GM11168 (cell line): Measurements from ENCODE around the gene ELAC2.

Experiments used
- in situ Hi-C: fragments of 300-500 bp; cut with MboI; formaldehyde crosslinking; loops from one replicate; pipeline ENCODE4 v1.12.0; 2022; ENCODE audit warnings: low sequenced_read_pairs; ENCODE audit not compliant: unreplicated experiment

ELAC2 gene

GRCh38 chr17:12964840-12965239 is 53.0 kb downstream of the ELAC2 start:
- in situ Hi-C loops = no loop called here

- in situ Hi-C loops = no loop called here
Observed at GRCh38 chr17:12964162-12964561, 53.7 kb downstream of the ELAC2 start.

- in situ Hi-C loops = no loop called here
Observed at GRCh38 chr17:12963505-12963904, 54.3 kb downstream of the ELAC2 start.

GRCh38 chr17:12961655-12962054 is 56.2 kb downstream of the ELAC2 start:
- in situ Hi-C loops = no loop called here

GRCh38 chr17:12959441-12959840 is 58.4 kb downstream of the ELAC2 start:
- in situ Hi-C loops = no loop called here

GRCh38 chr17:12958786-12959185 is 59.0 kb downstream of the ELAC2 start:
- in situ Hi-C loops = no loop called here

GRCh38 chr17:12955521-12955920 is 62.3 kb downstream of the ELAC2 start:
- in situ Hi-C loops = no loop called here

GRCh38 chr17:12953156-12953555 is 64.7 kb downstream of the ELAC2 start:
- in situ Hi-C loops = no loop called here

GRCh38 chr17:12952012-12952411 is 65.8 kb downstream of the ELAC2 start:
- in situ Hi-C loops = no loop called here

GRCh38 chr17:12947047-12947446 is 70.8 kb downstream of the ELAC2 start:
- in situ Hi-C loops = no loop called here
